CD4-positive, CD25-positive, alpha-beta regulatory T cell (primary cell): Measurements from ENCODE around the gene FOXK1. TPM values are rescaled to one million over a fixed set of nuclear protein-coding genes. Genes with fewer than 3 reads are reported as not detected.
A peak's percentile ranks its signal among the peaks of the same experiment; 100 is the strongest.

Experiments
- ATAC-seq, 2 donors: fragments of 150-1000 bp; cut with Tn5 transposase; one replicate each; pipeline ENCODE4 v1.10.0; 2021; ENCODE audit warnings: low read depth in 2 of 2, moderate number of reproducible peaks in 2 of 2, moderate library complexity in 1 of 2
- DNase-seq, 3 donors: peaks; one replicate each; pipeline versions ENCODE4 v3.0.0 to v3.0.0-alpha.2; 2012 to 2022; ENCODE audit warnings: mixed read lengths in 1 of 3
- H3K27ac ChIP-seq: one replicate; pipeline ENCODE4 v1.7.0; 2013; ENCODE audit warnings: mild to moderate bottlenecking, low read length; ENCODE audit not compliant: insufficient read depth, poor library complexity, severe bottlenecking
- H3K27me3 ChIP-seq: one replicate; pipeline ENCODE4 v1.7.0; 2013; ENCODE audit warnings: low read length; ENCODE audit not compliant: control insufficient read depth, insufficient read depth
- H3K36me3 ChIP-seq: one replicate; pipeline ENCODE4 v1.7.0; 2013; ENCODE audit warnings: mild to moderate bottlenecking, low read length, moderate library complexity; ENCODE audit not compliant: control insufficient read depth, insufficient read depth
- H3K4me1 ChIP-seq: 2 replicates; pipeline ENCODE4 v1.7.0; 2013; ENCODE audit warnings: mild to moderate bottlenecking, low read length; ENCODE audit not compliant: insufficient read depth, control insufficient read depth, poor library complexity, severe bottlenecking
- H3K4me3 ChIP-seq: one replicate; pipeline ENCODE4 v1.7.0; 2013; ENCODE audit warnings: low read depth, mild to moderate bottlenecking, low read length, moderate library complexity
- H3K9me3 ChIP-seq, 2 experiments: 1 replicate in 1 of 2; 2 replicates in 1 of 2; pipeline ENCODE4 v1.7.0; 2013; ENCODE audit warnings: low read length in 2 of 2, mild to moderate bottlenecking in 1 of 2, moderate library complexity in 1 of 2; ENCODE audit not compliant: control insufficient read depth in 2 of 2
- H3K27ac Mint-ChIP-seq, 3 donors: one replicate each; pipeline ENCODE4 v1.8.0; 2020 to 2022; ENCODE audit warnings: mild to moderate bottlenecking in 3 of 3, mixed read lengths in 3 of 3, moderate library complexity in 2 of 3
- H3K27me3 Mint-ChIP-seq: one replicate; pipeline ENCODE4 v1.8.0; 2022; ENCODE audit warnings: mild to moderate bottlenecking, mixed read lengths
- H3K36me3 Mint-ChIP-seq: one replicate; pipeline ENCODE4 v1.8.0; 2020; ENCODE audit warnings: mixed read lengths
- H3K4me1 Mint-ChIP-seq, 4 donors: one replicate each; pipeline ENCODE4 v1.8.0; 2020 to 2022; ENCODE audit warnings: mixed read lengths in 4 of 4, mild to moderate bottlenecking in 1 of 4
- H3K4me3 Mint-ChIP-seq, 4 donors: one replicate each; pipeline ENCODE4 v1.8.0; 2020 to 2022; ENCODE audit warnings: mild to moderate bottlenecking in 4 of 4, mixed read lengths in 4 of 4, moderate library complexity in 3 of 4
- H3K9me3 Mint-ChIP-seq, 7 donors: one replicate each; pipeline ENCODE4 v1.8.0; 2020 to 2022; ENCODE audit warnings: mixed read lengths in 7 of 7, mild to moderate bottlenecking in 3 of 7, moderate library complexity in 2 of 7
- polyA plus RNA-seq, 4 donors: library from polyadenylated mRNA; unstranded; fragments of 300-500 nt; fragmentation: Illumina TruSeq; gene quantifications; one replicate each; pipeline ENCODE4 v1.2.3, GENCODE V29; 2021
- total RNA-seq: library from RNA; stranded (reverse); gene quantifications from one replicate; pipeline ENCODE4 v1.2.3, GENCODE V29; 2022

FOXK1 gene
- total RNA-seq (55.1 TPM), polyA plus RNA-seq (1 to 10 TPM; 1.8 to 4.1 (median 2.3) TPM)

- H3K4me1 ChIP-seq = peaks cover 43% of the 10 kb centered on the region
- H3K27ac ChIP-seq = peak within 1 kb of the TSS; percentile 85
- Mint-ChIP-seq H3K9me3 (peaks cover 0 to 2% (median 0%) of the 10 kb centered on the region in 7 donors), H3K4me3 (peak within 1 kb of the TSS; percentile 96 to 99 (median 98)), H3K4me1 (peaks cover 15 to 37% (median 26%) of the 10 kb centered on the region in 4 donors), H3K36me3 (peaks cover 5% of the 10 kb centered on the region), H3K27me3 (no peaks in the 10 kb centered on the region), H3K27ac (peak within 1 kb of the TSS; percentile 75 to 95 (median 94))
- H3K4me3 ChIP-seq = peak within 1 kb of the TSS; percentile 75
- no peaks in the 10 kb centered on the region for H3K27me3 ChIP-seq
- H3K36me3 ChIP-seq = peaks cover 2% of the 10 kb centered on the region
- peak; percentile 72 to 82 (median 80) for DNase-seq
- no peaks in the 10 kb centered on the region for H3K9me3 ChIP-seq
- ATAC-seq = peak; percentile 85 to 86
Observed at GRCh38 chr7:4681886-4682620, at the start of gene FOXK1. Gene FOXK1 (plus strand): TSS chr7:4682295. CDS start chr7:4682309, 14 bp downstream.

GRCh38 chr7:4633012-4633411 lies 49.1 kb upstream of the FOXK1 start:
- ATAC-seq = no peak
- Mint-ChIP-seq H3K36me3 (no peaks in the 10 kb centered on the region), H3K9me3 (no peaks in the 10 kb centered on the region), H3K27ac (no peak overlapping the region), H3K4me3 (no peak overlapping the region), H3K4me1 (peaks cover 0 to 2% (median 0%) of the 10 kb centered on the region in 4 donors), H3K27me3 (peaks cover 9% of the 10 kb centered on the region)
- no peaks in the 10 kb centered on the region for H3K9me3 ChIP-seq
- H3K36me3 ChIP-seq = no peaks in the 10 kb centered on the region
- no peaks in the 10 kb centered on the region for H3K27me3 ChIP-seq
- H3K4me3 ChIP-seq = no peak overlapping the region
- no peaks in the 10 kb centered on the region for H3K4me1 ChIP-seq
- DNase-seq = peak in 1 of 3 donors; percentile 17
- no peak overlapping the region for H3K27ac ChIP-seq

- Mint-ChIP-seq H3K27ac (no peak overlapping the region), H3K4me1 (peaks cover 0 to 5% (median under 1%) of the 10 kb centered on the region in 4 donors), H3K36me3 (no peaks in the 10 kb centered on the region), H3K4me3 (no peak overlapping the region), H3K9me3 (no peaks in the 10 kb centered on the region), H3K27me3 (peaks cover 13% of the 10 kb centered on the region)
- Histone ChIP-seq H3K27me3 (no peaks in the 10 kb centered on the region), H3K9me3 (no peaks in the 10 kb centered on the region), H3K27ac (no peak overlapping the region), H3K4me3 (no peak overlapping the region), H3K36me3 (no peaks in the 10 kb centered on the region), H3K4me1 (no peaks in the 10 kb centered on the region)
- ATAC-seq (no peak), DNase-seq (no peak)
Observed at GRCh38 chr7:4634166-4634565, 47.9 kb upstream of the FOXK1 start.

GRCh38 chr7:4638781-4639575 lies 43.1 kb upstream of the FOXK1 start:
- no peaks in the 10 kb centered on the region for H3K27me3 ChIP-seq
- no peak overlapping the region for H3K27ac ChIP-seq
- peaks cover 6 to 13% (median 9%) of the 10 kb centered on the region in 4 donors for H3K4me1 Mint-ChIP-seq
- no peaks in the 10 kb centered on the region for H3K36me3 ChIP-seq
- H3K9me3 ChIP-seq = no peaks in the 10 kb centered on the region
- H3K4me1 ChIP-seq = peaks cover 13% of the 10 kb centered on the region
- no peak for ATAC-seq
- peaks cover 8% of the 10 kb centered on the region for H3K27me3 Mint-ChIP-seq
- H3K4me3 ChIP-seq = no peak overlapping the region
- no peaks in the 10 kb centered on the region for H3K36me3 Mint-ChIP-seq
- DNase-seq = no peak
- no peaks in the 10 kb centered on the region for H3K9me3 Mint-ChIP-seq
- H3K4me3 Mint-ChIP-seq = peak overlapping the region in 2 of 4 donors; percentile 38 to 73
- no peak overlapping the region for H3K27ac Mint-ChIP-seq

GRCh38 chr7:4641091-4641666 lies 40.9 kb upstream of the FOXK1 start:
- H3K9me3 Mint-ChIP-seq = no peaks in the 10 kb centered on the region
- peak overlapping the region; percentile 85 for H3K27ac ChIP-seq
- peak overlapping the region in 1 of 3 donors; percentile 26 for H3K27ac Mint-ChIP-seq
- peak overlapping the region; percentile 80 to 97 (median 87) for H3K4me3 Mint-ChIP-seq
- H3K36me3 ChIP-seq = no peaks in the 10 kb centered on the region
- ATAC-seq (no peak), DNase-seq (no peak)
- H3K27me3 ChIP-seq = no peaks in the 10 kb centered on the region
- no peaks in the 10 kb centered on the region for H3K9me3 ChIP-seq
- peak overlapping the region; percentile 53 for H3K4me3 ChIP-seq
- H3K36me3 Mint-ChIP-seq = no peaks in the 10 kb centered on the region
- H3K4me1 Mint-ChIP-seq = peaks cover 6 to 13% (median 9%) of the 10 kb centered on the region in 4 donors
- H3K27me3 Mint-ChIP-seq = peaks cover 8% of the 10 kb centered on the region
- H3K4me1 ChIP-seq = peaks cover 13% of the 10 kb centered on the region

- Histone ChIP-seq H3K36me3 (no peaks in the 10 kb centered on the region), H3K9me3 (no peaks in the 10 kb centered on the region), H3K4me3 (peak overlapping the region; percentile 77), H3K27me3 (no peaks in the 10 kb centered on the region), H3K4me1 (peaks cover 13% of the 10 kb centered on the region), H3K27ac (peak overlapping the region; percentile 85)
- H3K9me3 Mint-ChIP-seq = no peaks in the 10 kb centered on the region
- H3K4me1 Mint-ChIP-seq = peaks cover 6 to 13% (median 9%) of the 10 kb centered on the region in 4 donors
- DNase-seq (peak; percentile 89 to 98 (median 97)), ATAC-seq (peak; percentile 83 to 84)
- peak overlapping the region; percentile 91 to 97 (median 93) for H3K4me3 Mint-ChIP-seq
- peaks cover 6% of the 10 kb centered on the region for H3K27me3 Mint-ChIP-seq
- peak overlapping the region; percentile 92 to 97 (median 96) for H3K27ac Mint-ChIP-seq
- H3K36me3 Mint-ChIP-seq = no peaks in the 10 kb centered on the region
Observed at GRCh38 chr7:4641667-4642467, 40.2 kb upstream of the FOXK1 start.
